ENCODE results near the gene PDZRN4.

DNA sequence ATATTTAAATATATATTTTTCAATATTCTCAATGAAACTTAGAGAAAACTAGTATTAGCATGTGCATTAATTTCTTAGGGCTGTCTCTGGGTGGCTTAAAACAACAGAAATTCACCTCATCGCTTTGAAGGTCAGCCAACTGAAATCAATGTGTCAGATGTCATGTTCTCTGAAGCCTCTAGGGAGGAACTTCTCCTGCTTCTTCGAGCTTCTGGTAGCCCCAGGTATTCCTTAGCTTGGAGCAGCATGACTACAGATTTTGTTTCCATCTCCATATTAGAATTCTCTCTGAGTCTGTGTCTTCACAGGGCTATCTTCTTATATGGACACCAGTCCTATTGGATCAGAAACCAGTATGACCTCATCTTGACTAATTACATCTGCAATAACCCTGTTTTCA, 221.5 kb downstream of the PDZRN4 start:
- TF ChIP-seq, protein P1, sequence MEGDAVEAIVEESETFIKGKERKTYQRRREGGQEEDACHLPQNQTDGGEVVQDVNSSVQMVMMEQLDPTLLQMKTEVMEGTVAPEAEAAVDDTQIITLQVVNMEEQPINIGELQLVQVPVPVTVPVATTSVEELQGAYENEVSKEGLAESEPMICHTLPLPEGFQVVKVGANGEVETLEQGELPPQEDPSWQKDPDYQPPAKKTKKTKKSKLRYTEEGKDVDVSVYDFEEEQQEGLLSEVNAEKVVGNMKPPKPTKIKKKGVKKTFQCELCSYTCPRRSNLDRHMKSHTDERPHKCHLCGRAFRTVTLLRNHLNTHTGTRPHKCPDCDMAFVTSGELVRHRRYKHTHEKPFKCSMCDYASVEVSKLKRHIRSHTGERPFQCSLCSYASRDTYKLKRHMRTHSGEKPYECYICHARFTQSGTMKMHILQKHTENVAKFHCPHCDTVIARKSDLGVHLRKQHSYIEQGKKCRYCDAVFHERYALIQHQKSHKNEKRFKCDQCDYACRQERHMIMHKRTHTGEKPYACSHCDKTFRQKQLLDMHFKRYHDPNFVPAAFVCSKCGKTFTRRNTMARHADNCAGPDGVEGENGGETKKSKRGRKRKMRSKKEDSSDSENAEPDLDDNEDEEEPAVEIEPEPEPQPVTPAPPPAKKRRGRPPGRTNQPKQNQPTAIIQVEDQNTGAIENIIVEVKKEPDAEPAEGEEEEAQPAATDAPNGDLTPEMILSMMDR (IDR thresholded peaks at IDR 0.05; ENCODE audit: insufficient read depth, low read length) = no peak
- TF ChIP-seq POLR2AphosphoS5 (IDR thresholded peaks at IDR 0.05; ENCODE audit: low read depth) (no peak), GABPA (IDR thresholded peaks at IDR 0.05; ENCODE audit: low read depth) (no peak), SPI1 (IDR thresholded peaks at IDR 0.05; ENCODE audit: borderline replicate concordance, low read depth) (no peak)
- TF ChIP-seq, protein P2, sequence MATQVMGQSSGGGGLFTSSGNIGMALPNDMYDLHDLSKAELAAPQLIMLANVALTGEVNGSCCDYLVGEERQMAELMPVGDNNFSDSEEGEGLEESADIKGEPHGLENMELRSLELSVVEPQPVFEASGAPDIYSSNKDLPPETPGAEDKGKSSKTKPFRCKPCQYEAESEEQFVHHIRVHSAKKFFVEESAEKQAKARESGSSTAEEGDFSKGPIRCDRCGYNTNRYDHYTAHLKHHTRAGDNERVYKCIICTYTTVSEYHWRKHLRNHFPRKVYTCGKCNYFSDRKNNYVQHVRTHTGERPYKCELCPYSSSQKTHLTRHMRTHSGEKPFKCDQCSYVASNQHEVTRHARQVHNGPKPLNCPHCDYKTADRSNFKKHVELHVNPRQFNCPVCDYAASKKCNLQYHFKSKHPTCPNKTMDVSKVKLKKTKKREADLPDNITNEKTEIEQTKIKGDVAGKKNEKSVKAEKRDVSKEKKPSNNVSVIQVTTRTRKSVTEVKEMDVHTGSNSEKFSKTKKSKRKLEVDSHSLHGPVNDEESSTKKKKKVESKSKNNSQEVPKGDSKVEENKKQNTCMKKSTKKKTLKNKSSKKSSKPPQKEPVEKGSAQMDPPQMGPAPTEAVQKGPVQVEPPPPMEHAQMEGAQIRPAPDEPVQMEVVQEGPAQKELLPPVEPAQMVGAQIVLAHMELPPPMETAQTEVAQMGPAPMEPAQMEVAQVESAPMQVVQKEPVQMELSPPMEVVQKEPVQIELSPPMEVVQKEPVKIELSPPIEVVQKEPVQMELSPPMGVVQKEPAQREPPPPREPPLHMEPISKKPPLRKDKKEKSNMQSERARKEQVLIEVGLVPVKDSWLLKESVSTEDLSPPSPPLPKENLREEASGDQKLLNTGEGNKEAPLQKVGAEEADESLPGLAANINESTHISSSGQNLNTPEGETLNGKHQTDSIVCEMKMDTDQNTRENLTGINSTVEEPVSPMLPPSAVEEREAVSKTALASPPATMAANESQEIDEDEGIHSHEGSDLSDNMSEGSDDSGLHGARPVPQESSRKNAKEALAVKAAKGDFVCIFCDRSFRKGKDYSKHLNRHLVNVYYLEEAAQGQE (IDR thresholded peaks at IDR 0.05; ENCODE audit: insufficient replicate concordance, low read depth) = no peak
